Colonic mucosa (tissue), 4 donors: ENCODE results near the gene MFNG. TPM values are rescaled to one million over a fixed set of nuclear protein-coding genes. Genes with fewer than 3 reads are reported as not detected.
A peak's percentile ranks its signal among the peaks of the same experiment; 100 is the strongest.

Experiments
- DNase-seq: peaks from one replicate; pipeline ENCODE4 v3.0.0-alpha.2; 2020
- H3K27ac ChIP-seq: fragments of 200-600 bp; one replicate; pipeline ENCODE4 v1.8.0; 2021
- H3K27me3 ChIP-seq: fragments of 200-600 bp; one replicate; pipeline ENCODE4 v1.8.0; 2021
- H3K36me3 ChIP-seq: fragments of 200-600 bp; one replicate; pipeline ENCODE4 v1.8.0; 2021
- H3K4me1 ChIP-seq: fragments of 200-600 bp; one replicate; pipeline ENCODE4 v1.8.0; 2021; ENCODE audit warnings: mild to moderate bottlenecking
- H3K4me3 ChIP-seq: fragments of 200-600 bp; one replicate; pipeline ENCODE4 v1.8.0; 2021
- H3K9ac ChIP-seq, 2 donors: one replicate each; pipeline ENCODE4 v1.7.0; 2013; ENCODE audit warnings: control low read depth in 2 of 2, low read depth in 2 of 2, low read length in 2 of 2
- H3K9me3 ChIP-seq: fragments of 200-600 bp; one replicate; pipeline ENCODE4 v1.8.0; 2021
- intact Hi-C: fragments of 100-400 bp; cut with DNase I; formaldehyde crosslinking; loops from one replicate; pipeline ENCODE4 v1.14.1; 2022
- total RNA-seq, 2 donors: library from RNA; stranded (reverse); fragmentation: NEBNext Ultra II Directional in 1 of 2; extraction: Animal tissue kit (Norgen Biotek cat#: 25700) in 1 of 2; gene quantifications; one replicate each; pipeline ENCODE4 v1.2.1, GENCODE V29; 2021
- TF ChIP-seq, protein P1 (sequence below): fragments of 200-600 bp; IDR thresholded peaks from one replicate; pipeline ENCODE4 v1.8.0; 2022; ENCODE audit warnings: antibody characterized with exemption, mild to moderate bottlenecking
- donor health status: healthy.
- donor health status: DM: no; HTN: no; CAD: no.
- donor health status: DM: no; HTN: no; CAD: no.

Gene MFNG
- total RNA-seq, 2 donors from 2014 or later: 6.5 to 10.7 TPM

DNA sequence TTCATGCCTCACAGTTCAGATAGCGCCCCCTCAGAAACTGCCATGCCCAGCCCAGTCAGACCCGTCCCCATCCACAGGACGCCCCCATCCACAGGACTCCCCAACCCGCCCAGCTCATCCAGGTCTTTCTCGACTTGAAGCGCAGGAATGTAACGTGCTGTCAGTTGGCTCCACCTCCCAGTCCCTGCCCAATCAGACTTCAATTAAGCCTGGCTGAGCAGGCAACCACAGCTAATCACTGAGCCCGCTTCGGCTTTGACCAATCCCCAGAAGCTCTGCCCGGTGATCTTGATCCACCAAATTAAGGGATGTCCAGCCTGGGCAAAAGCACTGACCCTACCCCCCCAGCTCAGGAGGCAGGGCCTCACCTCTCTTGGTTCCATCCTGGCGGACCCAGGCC is 10.5 kb upstream of the MFNG start:
- DNase-seq: no peak
- Histone ChIP-seq H3K36me3 (no peaks in the 10 kb centered on the region), H3K27ac (no peak overlapping the region), H3K27me3 (no peaks in the 10 kb centered on the region), H3K9ac (no peak overlapping the region), H3K4me1 (peaks cover 16% of the 10 kb centered on the region), H3K4me3 (no peak overlapping the region), H3K9me3 (no peaks in the 10 kb centered on the region)
- TF ChIP-seq, protein P1, sequence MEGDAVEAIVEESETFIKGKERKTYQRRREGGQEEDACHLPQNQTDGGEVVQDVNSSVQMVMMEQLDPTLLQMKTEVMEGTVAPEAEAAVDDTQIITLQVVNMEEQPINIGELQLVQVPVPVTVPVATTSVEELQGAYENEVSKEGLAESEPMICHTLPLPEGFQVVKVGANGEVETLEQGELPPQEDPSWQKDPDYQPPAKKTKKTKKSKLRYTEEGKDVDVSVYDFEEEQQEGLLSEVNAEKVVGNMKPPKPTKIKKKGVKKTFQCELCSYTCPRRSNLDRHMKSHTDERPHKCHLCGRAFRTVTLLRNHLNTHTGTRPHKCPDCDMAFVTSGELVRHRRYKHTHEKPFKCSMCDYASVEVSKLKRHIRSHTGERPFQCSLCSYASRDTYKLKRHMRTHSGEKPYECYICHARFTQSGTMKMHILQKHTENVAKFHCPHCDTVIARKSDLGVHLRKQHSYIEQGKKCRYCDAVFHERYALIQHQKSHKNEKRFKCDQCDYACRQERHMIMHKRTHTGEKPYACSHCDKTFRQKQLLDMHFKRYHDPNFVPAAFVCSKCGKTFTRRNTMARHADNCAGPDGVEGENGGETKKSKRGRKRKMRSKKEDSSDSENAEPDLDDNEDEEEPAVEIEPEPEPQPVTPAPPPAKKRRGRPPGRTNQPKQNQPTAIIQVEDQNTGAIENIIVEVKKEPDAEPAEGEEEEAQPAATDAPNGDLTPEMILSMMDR: no peak
- intact Hi-C loops: no loop called here

GRCh38 chr22:37493979-37494378 is 7.8 kb upstream of the MFNG start:
- Histone ChIP-seq H3K4me3 (no peak overlapping the region), H3K9me3 (no peaks in the 10 kb centered on the region), H3K27me3 (no peaks in the 10 kb centered on the region), H3K9ac (no peak overlapping the region), H3K36me3 (no peaks in the 10 kb centered on the region), H3K4me1 (no peaks in the 10 kb centered on the region), H3K27ac (no peak overlapping the region)
- TF ChIP-seq, protein P1: no peak
- intact Hi-C loops: no loop called here
- no peak for DNase-seq

DNA sequence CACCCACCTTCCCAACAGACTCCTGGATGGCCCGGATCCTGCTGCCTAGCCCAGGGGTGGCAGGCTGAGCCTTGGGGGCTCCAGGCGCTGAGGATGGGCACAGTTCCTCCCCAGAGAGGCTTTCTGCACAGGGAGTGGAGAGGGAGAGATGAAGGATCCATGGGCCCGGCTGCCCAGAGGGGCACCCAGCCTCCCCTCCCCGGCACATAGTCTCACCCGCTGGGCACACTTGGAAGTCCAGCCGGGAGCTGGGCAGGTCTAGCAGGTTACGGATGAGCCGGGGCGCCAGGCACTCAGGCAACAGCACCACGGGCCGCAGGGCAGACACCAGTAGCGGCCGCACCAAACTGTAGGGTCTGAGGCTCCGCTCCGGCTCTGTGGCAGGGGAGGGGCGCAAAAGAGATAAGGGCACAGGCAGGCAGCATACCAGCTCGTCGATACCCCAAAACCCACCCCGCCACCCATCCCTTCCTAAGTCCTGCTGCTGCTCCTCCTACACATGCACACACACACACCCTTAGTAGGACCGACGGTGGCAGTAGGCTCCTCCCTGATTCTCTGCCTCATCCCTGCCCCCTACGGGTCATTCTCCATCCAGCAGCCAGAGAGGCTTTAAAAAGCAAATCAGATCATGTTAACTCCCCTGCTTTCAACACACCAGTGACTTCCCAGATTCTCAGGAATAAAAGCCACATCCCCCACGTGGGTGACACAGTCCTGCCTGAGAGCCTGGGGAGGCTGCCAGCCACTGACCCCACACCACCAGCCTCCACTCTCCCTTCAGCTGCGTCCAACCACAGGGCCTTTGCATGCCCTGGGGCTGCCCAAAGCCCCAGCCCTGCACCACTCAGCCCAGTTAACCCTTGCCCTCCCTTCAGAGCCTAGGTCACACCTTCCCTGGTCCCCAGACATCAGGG is 6.5 kb upstream of the MFNG start:
- TF ChIP-seq, protein P1: peak; percentile 12
- Histone ChIP-seq H3K4me3 (no peak overlapping the region), H3K27me3 (no peaks in the 10 kb centered on the region), H3K9ac (no peak overlapping the region), H3K36me3 (no peaks in the 10 kb centered on the region), H3K4me1 (no peaks in the 10 kb centered on the region), H3K9me3 (no peaks in the 10 kb centered on the region), H3K27ac (no peak overlapping the region)
- DNase-seq: peak; percentile 63
- intact Hi-C loops: no loop called here

DNA sequence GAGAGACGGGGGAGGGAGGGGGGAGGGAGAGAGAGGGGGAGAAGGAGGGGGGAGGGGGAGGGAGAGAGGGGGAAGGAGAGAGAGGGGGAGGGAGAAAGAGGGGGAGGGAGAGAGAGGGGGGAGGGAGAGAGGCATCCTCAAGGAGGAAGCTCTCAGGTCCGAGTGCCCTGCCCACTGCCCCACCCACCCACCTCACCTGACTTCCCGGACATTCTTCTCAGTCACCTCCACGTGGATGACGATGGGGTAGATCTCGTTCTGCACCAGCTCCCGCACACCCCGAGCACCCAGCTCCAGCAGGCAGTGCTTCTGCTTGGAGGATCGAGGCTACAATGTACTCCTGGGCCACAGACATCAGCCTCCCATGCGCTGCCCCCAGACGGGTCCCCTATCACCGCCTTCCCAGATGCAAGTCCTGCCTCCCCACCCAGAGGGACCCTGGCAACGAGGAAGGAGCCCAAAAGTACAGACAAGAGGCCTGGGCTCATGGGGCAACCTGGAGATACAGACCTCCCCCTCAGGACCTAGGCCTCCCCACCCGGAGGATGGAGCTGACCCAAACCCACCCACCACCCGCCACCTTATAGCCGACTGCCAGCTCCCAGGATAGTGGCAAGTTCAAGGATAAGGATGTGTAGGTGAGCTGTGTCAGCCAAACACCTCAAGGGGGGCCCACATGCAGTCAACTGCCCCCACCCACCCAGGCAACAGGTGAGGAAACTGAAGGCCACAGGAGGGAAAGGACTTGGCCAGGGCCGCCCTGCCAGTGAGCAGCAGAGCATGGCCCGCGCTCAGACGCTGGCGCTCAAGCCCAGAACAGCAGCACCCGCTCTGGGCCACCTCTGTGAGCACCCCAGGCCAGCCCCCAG is 5.6 kb upstream of the MFNG start:
- Histone ChIP-seq H3K36me3 (no peaks in the 10 kb centered on the region), H3K27ac (no peak overlapping the region), H3K9me3 (no peaks in the 10 kb centered on the region)

GRCh38 chr22:37491106-37491505 is 4.9 kb upstream of the MFNG start:
- intact Hi-C loops: no loop called here
- no peaks in the 10 kb centered on the region for H3K9me3 ChIP-seq
- no peak overlapping the region for H3K4me3 ChIP-seq
- H3K27ac ChIP-seq: no peak overlapping the region
- TF ChIP-seq, protein P1: no peak
- H3K9ac ChIP-seq: no peak overlapping the region
- H3K27me3 ChIP-seq: no peaks in the 10 kb centered on the region
- no peaks in the 10 kb centered on the region for H3K36me3 ChIP-seq
- H3K4me1 ChIP-seq: peaks cover 7% of the 10 kb centered on the region
- DNase-seq: no peak

More for the DNA sequence above, 5.6 kb upstream of the MFNG start:
- peaks cover 3% of the 10 kb centered on the region for H3K4me1 ChIP-seq
- H3K9ac ChIP-seq: no peak overlapping the region
- no peaks in the 10 kb centered on the region for H3K27me3 ChIP-seq
- TF ChIP-seq, protein P1: no peak
- intact Hi-C loops: no loop called here
- DNase-seq: peak; percentile 65
- H3K4me3 ChIP-seq: no peak overlapping the region
